K562 (cell line): ENCODE data around the gene SNAPC3.

ENCODE experiments used
- CHD2 ChIP-seq: IDR thresholded peaks from 2 replicates; pipeline ENCODE4 v1.6.1; 2011; ENCODE audit warnings: low read depth, low read length
- NONO ChIP-seq, 2 experiments: fragments of 200-400 bp in 1 of 2; fragments of 450-650 bp in 1 of 2; formaldehyde crosslinking in 1 of 2; IDR thresholded peaks; 2 replicates each; pipeline ENCODE4 v1.6.1; 2017; ENCODE audit warnings: low read depth in 2 of 2, mild to moderate bottlenecking in 2 of 2, moderate library complexity in 2 of 2, low read length in 1 of 2
- STAT5B ChIP-seq: fragments of 250-450 bp; sonication (Bioruptor Pico); IDR thresholded peaks from 2 replicates; pipeline ENCODE4 v1.8.0; 2021; ENCODE audit warnings: mild to moderate bottlenecking, inconsistent platforms
- ZNF217 ChIP-seq: sonication (generic); formaldehyde crosslinking; IDR thresholded peaks from 2 replicates; pipeline ENCODE4 v1.8.0; 2022; ENCODE audit warnings: mild to moderate bottlenecking, missing genetic modification reagents
- TF ChIP-seq, protein P1 (sequence below): fragments of 450-650 bp; IDR thresholded peaks from 2 replicates; pipeline ENCODE4 v1.7.1; 2018; ENCODE audit warnings: mild to moderate bottlenecking, low read depth; ENCODE audit not compliant: partially characterized antibody
- TF ChIP-seq, protein P2 (sequence below), 3 experiments: IDR thresholded peaks in 2 of 3; conservative IDR thresholded peaks in 1 of 3; 2 replicates each; pipeline ENCODE4 v1.5.1; 2011 to 2012; ENCODE audit warnings: low read length in 3 of 3, mild to moderate bottlenecking in 3 of 3, control low read depth in 2 of 3, improper control_type of control experiment in 1 of 3, inconsistent platforms in 1 of 3, low read depth in 1 of 3, mixed read lengths in 1 of 3, moderate library complexity in 1 of 3; ENCODE audit not compliant: insufficient read depth in 2 of 3
- TF ChIP-seq, protein P3 (sequence below): fragments of 250-450 bp; sonication (Bioruptor Pico); IDR thresholded peaks from 2 replicates; pipeline ENCODE4 v1.8.0; 2021; ENCODE audit warnings: moderate library complexity, mild to moderate bottlenecking, inconsistent platforms
- TF ChIP-seq, protein P4 (sequence below): sonication (generic); formaldehyde crosslinking; IDR thresholded peaks from 2 replicates; pipeline ENCODE4 v1.8.1; 2023; ENCODE audit warnings: mild to moderate bottlenecking, missing genetic modification reagents

DNA sequence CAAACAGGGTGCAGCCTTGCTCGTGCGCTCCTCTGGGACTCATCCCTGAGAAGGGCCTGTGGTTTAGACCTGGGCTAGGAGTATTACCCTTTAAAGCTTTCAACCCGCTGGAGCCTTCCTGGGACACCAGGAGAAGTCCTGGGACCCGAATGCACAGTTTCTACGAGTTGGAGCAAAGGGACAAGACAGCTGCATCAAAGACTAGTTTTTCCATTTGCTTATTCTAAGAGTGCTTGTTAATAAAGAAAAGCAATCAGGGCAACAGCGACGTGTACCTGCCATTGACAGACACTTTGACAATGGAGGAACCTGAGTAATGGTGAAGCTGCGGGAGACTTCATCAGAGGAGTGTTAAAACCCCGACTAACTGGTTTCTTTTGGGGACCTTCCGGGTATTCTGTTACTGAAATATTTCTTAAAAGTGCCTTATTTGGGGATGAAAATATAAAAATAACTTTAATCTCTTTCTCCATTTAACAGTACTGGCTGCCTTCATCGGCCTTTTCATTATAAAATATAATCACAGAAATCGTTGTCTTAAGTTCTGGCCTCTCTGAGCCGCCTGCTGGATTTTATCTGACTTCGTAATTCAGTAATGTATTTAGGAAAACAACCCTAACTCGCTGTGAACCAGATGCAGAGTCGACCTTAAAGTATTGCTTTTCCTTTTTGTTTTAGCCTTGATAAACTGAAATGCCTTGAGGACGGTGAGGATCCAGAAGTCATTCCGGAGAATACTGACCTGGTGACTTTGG is 732 bp downstream of the SNAPC3 start:
- TF ChIP-seq NONO (IDR thresholded peaks at IDR 0.05; ENCODE audit: low read depth in 2 of 2, low read length in 1 of 2) (no peak), STAT5B (CRISPR knock-in tag) (no peak), ZNF217 (CRISPR knock-in tag) (no peak), CHD2 (no peak)
- TF ChIP-seq, protein P1, sequence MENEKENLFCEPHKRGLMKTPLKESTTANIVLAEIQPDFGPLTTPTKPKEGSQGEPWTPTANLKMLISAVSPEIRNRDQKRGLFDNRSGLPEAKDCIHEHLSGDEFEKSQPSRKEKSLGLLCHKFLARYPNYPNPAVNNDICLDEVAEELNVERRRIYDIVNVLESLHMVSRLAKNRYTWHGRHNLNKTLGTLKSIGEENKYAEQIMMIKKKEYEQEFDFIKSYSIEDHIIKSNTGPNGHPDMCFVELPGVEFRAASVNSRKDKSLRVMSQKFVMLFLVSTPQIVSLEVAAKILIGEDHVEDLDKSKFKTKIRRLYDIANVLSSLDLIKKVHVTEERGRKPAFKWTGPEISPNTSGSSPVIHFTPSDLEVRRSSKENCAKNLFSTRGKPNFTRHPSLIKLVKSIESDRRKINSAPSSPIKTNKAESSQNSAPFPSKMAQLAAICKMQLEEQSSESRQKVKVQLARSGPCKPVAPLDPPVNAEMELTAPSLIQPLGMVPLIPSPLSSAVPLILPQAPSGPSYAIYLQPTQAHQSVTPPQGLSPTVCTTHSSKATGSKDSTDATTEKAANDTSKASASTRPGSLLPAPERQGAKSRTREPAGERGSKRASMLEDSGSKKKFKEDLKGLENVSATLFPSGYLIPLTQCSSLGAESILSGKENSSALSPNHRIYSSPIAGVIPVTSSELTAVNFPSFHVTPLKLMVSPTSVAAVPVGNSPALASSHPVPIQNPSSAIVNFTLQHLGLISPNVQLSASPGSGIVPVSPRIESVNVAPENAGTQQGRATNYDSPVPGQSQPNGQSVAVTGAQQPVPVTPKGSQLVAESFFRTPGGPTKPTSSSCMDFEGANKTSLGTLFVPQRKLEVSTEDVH = no peak
- TF ChIP-seq, protein P2, sequence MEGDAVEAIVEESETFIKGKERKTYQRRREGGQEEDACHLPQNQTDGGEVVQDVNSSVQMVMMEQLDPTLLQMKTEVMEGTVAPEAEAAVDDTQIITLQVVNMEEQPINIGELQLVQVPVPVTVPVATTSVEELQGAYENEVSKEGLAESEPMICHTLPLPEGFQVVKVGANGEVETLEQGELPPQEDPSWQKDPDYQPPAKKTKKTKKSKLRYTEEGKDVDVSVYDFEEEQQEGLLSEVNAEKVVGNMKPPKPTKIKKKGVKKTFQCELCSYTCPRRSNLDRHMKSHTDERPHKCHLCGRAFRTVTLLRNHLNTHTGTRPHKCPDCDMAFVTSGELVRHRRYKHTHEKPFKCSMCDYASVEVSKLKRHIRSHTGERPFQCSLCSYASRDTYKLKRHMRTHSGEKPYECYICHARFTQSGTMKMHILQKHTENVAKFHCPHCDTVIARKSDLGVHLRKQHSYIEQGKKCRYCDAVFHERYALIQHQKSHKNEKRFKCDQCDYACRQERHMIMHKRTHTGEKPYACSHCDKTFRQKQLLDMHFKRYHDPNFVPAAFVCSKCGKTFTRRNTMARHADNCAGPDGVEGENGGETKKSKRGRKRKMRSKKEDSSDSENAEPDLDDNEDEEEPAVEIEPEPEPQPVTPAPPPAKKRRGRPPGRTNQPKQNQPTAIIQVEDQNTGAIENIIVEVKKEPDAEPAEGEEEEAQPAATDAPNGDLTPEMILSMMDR (IDR thresholded peaks at IDR 0.05 in 2 of 3, conservative IDR thresholded peaks at IDR 0.05 in 1 of 3; ENCODE audit: insufficient read depth in 2 of 3, low read depth in 1 of 3, low read length in 3 of 3) = peak in 1 of 3 experiments; percentile 14; a peak in 1 of 6 replicates
- TF ChIP-seq, protein P3, sequence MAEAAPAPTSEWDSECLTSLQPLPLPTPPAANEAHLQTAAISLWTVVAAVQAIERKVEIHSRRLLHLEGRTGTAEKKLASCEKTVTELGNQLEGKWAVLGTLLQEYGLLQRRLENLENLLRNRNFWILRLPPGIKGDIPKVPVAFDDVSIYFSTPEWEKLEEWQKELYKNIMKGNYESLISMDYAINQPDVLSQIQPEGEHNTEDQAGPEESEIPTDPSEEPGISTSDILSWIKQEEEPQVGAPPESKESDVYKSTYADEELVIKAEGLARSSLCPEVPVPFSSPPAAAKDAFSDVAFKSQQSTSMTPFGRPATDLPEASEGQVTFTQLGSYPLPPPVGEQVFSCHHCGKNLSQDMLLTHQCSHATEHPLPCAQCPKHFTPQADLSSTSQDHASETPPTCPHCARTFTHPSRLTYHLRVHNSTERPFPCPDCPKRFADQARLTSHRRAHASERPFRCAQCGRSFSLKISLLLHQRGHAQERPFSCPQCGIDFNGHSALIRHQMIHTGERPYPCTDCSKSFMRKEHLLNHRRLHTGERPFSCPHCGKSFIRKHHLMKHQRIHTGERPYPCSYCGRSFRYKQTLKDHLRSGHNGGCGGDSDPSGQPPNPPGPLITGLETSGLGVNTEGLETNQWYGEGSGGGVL = no peak
- TF ChIP-seq, protein P4, sequence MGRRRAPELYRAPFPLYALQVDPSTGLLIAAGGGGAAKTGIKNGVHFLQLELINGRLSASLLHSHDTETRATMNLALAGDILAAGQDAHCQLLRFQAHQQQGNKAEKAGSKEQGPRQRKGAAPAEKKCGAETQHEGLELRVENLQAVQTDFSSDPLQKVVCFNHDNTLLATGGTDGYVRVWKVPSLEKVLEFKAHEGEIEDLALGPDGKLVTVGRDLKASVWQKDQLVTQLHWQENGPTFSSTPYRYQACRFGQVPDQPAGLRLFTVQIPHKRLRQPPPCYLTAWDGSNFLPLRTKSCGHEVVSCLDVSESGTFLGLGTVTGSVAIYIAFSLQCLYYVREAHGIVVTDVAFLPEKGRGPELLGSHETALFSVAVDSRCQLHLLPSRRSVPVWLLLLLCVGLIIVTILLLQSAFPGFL = no peak
